H4 (cell line): ENCODE results near the gene DHRS7B. TPM values are rescaled to one million over a fixed set of nuclear protein-coding genes. Genes with fewer than 3 reads are reported as not detected.
"Not testable (repeated sequence)": the region's sequence is repeated elsewhere in the genome, so short reads cannot be mapped to it uniquely, and the experiment has no call there.

Source experiments
- DNase-seq: peaks from one replicate; pipeline ENCODE4 v3.0.0-alpha.2; 2015; ENCODE audit warnings: low spot score
- total RNA-seq: library from RNA; depleted of rRNA; stranded (reverse); fragments of >200 nt; shearing (Covaris generic); gene quantifications from 2 replicates; pipeline ENCODE4 v1.2.3, GENCODE V29; 2014

The DHRS7B gene
- total RNA-seq, 1 experiment from 2014 or later = 16.2 TPM

DNA sequence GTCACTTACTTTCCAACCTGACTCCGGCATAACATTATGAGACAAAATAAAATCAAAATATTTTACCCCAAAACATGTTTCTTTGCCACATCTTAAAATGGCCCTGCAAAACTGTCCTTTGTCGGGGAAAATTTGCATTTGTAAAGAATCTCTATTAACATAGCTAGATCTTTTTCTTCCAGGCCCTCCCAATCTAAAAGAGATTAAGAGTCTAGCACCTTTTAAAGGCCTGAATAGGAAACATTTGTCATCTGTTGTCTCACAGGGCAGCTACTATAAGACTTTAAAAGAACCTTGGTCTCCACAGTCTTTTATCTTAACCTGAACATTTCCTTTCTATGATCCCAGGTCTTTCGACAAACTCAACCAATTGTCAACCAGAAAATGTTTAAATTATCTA is 18.1 kb upstream of the DHRS7B start:
- DNase-seq = no peak

DNA sequence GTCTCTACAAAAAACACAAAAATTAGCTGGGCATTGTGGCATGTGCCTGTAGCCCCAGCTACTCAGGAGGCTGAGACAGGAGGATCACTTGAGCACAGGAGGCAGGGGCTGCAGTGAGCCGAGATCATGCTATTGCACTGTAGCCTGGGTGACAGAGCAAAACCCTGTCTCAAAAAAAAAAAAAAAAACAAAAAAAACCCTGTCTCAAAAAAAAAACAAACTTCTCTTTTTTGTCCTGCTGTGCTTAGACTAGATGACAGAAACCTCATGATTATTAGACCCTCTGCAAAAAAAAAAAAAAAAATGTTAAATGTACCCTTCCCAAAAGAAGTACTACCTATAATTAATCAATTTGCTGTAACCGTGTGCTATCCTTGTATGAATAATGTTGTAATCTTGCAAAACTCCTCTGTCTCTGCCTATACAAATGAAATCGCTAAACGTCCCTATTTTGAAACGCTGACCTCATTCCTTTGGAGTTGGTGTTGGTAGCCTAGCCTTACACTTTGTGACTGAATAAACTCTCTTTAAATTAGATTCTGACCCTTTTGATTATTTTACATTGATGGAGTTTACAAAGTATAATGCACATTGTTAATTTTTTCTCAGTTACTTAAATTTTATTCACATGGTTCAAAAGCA is 13.6 kb upstream of the DHRS7B start:
- no peak for DNase-seq

DNA sequence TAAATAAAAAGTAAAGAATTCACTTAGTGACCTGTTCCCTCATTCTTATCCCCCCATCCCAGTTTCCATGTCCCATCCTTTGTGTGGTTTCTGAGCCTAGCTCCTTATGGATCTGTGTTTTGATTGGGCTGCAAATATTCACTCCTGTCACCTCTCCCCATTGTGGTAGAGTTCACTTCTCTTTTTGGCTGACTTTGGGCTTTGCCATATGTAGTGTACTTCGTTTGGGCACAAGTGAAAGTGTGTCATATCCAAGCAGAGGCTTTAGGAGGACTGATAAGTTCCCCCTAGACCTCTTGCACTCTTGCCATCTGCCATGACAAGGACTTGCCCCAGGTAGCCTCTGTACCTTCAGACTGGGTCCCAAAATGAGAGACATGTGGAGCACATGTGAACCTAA is 13.0 kb upstream of the DHRS7B start:
- no peak for DNase-seq

DNA sequence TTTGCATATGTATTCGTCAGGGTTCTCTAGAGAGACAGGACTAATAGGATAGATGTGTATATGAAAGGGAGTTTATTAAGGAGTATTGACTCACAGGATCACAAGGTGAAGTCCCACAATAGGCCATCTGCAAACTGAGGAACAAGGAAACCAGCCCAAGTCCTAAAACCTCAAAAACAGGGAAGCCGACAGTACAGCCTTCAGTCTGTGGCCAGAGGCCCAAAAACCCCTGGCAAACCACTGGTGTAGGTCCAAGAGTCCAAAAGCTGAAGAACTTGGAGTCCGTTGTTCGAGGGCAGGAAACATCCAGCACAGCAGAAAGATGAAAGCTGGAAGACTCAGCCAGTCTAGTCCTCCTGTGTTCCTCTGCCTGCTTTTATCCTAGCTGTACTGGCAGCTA is 12.0 kb upstream of the DHRS7B start:
- DNase-seq = not testable (repeated sequence)

DNA sequence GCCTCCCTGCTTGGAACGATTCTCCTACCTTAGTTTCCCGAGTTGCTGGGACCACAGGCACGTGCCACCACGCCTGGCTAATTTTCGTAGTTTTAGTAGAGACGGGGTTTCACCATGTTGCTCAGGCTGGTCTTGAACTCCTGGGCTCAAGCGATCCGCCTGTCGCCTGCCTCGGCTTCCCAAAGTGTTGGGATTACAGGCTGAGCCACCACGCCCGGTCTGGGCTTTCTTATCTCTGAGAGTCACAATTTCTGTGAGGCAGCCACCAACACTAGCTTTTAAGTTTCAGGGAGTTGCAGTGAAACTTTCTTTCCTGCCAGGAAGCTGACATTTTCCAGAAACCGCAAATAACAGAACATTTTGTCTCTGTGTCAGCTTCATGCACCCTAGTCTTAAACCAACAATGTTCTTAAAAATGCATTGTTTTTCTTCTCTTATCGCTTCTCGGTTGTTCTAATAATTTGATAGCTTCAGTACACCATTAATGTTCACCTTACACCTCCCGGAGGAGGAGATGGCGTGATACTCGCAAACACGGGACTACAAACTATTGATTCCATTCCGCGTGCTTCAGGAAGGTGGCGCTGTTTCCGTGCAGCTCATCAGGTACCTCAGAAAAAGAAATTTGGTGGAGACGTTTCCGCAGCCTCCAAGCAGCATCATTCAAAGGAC is 7.4 kb upstream of the DHRS7B start:
- peak; percentile 72 for DNase-seq

DNA sequence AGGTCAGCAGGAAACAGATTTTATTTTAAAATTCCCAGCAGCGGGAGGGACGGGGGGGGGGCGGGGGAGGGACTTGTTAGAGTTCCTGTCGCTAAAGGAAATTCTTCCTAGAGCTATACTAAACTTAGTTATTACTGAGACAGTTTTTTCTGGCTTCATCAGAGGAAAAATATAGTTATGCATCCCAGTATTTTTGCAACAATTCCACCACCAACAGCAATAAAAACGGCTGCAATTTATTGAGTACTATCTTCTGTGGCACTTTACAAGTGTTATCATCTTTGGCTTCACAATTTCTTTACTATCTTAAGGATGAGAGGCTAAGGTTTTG is 6.9 kb upstream of the DHRS7B start:
- DNase-seq = no peak

DNA sequence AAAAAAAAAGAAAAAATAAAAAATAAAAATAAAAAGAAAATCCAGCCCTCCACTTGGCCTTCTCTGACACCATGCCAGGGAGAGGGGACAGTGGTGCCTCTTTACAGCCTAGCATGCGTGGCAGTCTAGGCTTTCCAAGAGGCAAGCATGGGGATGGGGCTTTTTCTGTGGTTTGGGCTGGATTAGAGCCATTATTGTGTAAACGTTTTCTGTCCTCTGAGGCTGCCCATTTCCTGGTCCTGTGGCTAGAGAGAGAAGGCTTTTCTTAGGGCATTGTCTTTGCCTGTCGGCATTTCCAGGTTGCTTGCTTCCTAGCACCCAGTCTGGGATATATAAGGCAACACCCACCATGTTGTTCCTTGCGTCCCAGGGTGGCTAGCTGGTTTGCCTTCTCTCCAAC is 2.7 kb upstream of the DHRS7B start:
- peak; percentile 31 for DNase-seq

DNA sequence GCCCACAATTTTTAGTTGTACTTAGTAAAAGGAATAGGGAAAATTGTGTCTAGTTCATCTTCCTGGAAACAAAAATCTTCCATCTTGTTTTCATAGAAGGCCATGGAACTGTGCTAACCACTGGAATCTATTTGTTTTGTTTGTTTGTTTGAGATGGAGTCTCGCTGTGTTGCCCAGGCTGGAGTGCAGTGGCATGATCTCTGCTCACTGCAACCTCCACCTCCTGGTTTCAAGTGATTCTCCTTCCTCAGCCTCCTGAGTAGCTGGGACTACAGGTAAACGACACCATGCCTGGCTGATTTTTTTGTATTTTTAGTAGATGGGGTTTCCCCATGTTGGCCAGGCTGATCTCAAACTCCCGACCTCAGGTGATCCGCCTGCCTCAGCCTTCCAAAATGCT is 2.2 kb upstream of the DHRS7B start:
- DNase-seq = not testable (repeated sequence)

DNA sequence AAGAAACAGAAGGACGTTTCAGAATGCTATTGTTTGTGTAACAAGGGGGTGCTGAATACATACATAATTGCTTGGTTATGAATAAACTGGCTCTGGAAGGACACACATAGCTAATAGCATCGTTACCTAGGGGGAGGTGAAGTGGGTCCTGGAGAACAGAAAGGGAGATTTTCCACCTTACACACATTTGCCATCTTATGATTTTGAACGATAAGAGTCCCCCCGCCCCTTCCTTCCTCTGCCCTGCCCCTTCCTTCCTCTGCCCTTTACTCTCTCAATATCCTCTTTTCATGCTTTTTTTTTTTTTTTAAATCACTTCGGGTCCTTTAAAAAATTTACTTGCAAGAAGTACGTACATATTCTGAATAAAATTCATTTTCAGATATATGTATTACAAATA is 902 bp upstream of the DHRS7B start:
- DNase-seq = no peak

DNA sequence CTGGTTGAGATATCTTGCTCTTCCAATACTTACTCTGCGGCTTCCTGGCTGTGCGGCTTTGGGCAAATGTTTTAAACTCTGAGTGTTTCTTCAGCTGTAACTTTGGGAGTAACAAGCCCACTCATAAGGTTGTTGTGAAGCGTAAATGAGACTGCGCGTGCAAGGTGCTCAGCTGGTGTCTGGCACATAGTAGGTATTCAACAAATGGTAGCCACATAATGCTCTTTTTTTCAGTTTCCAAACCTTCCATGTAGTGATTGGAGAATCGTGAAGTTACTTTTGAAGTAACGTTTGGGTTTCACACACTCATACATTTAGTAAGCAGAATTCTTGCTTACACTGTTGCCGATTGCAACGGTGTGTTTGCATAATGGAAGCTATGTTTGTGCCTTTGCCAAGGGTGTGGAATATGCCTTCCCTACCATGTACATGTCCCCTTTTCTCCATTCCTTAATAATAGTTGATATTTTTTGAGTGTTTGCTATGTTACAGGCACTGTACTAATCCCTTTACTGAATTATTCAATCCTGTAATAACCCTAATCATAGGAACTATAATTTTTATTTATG is 829 bp downstream of the DHRS7B start:
- DNase-seq = no peak

DNA sequence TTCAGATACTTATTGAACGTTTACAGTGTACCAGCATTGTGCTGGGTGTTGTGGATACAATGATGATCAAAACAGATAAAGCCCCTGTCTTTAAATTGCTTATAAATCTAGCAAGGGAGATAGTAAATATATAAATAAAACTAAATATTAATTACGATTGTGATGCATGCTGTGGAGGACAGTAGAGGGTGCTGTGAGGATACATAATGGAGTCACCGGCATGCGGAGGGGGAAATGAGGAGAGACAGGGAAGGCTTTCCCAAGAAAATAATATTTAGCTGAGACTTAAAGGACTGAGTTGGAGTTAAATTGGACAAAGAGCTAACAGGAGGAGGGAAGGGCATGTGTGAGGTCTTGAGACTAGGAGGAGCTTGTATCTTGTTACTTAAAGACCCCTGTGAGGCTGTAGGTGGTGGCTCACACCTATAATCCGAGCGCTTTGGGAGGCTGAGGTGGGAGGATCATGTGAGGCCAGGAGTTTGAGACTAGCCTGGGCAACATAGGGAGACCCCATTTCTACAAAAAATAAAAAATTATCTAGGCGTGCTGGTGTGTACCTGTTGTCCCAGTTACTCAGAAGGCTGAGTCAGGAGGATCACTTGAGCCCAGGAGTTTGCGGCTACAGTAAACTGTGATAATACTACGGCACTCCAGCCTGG is 2.4 kb downstream of the DHRS7B start:
- no peak for DNase-seq

DNA sequence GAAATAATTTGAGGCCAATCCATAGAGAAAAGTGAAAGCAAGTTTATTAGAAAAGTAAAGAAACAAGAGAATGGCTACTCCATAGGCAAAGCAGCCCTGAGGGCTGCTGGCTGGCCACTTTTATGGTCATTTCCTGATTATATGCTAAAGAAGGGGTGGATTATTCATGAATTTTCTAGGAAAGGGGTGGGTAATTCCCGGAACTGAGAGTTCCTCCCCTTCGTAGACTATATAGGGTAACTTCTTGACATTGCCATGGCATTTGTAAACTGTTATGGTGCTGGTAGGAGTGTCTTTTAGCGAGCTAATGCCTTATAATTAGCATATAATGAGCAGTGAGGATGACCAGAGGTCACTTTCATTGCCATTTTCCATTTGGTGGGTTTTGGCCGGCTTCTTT is 4.4 kb downstream of the DHRS7B start:
- DNase-seq = no peak

DNA sequence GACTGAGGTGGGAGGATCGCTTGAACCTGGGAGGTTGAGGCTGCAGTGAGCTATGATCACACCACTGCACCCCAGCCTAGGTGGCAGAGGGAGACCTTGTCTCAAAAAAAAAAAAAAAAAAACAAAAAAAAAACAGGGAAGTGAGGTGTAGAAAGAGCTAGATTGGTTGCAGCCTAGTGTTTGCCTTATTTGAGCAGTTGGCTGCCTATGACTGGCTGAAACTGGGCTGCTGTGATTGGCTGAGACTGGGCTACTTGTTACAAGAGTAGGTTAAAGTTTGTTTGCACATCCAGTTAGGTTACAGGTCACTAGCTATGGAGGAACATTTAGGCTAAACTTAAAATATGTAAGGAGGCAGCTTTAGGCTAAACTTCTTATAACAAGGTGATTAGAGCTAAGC is 5.7 kb downstream of the DHRS7B start:
- DNase-seq = no peak

DNA sequence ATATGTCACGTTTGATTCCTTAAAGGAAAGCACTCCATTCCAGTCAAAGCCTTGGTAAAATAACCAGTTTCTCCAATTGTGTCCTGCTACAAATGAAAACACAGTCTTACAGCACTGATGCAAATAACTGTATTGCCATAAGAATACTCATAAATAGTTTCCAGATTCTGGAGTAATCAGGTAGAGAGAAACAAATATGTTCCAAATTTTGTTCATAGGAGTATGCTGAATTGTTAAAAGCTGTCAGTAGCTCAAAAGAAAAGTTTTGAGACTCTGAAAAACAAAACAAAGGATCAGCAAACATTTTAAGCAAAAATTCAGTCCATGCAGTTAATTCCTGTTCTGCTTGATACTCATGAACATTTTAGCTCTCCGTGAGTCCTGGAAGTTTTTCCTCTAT is 7.8 kb downstream of the DHRS7B start:
- no peak for DNase-seq

DNA sequence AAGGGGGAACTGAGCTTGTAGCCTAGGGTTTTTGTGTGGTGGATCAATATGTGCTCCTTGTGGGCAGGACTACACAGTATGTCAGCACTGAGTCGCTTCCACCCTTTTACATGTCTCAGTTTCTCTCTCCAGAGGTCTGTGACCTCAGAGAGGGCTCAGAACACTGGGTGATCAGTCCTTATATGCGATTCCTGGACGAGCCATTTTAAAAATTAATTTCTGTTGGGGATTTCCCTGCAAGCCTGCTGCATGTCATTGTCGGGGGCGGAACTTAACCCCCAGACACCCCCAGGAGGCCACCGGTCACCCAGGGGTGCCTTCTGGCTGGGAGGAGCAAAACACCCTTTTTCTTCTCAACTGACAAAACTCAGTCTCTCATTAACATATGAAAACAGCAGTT is 14.1 kb downstream of the DHRS7B start:
- DNase-seq = no peak

DNA sequence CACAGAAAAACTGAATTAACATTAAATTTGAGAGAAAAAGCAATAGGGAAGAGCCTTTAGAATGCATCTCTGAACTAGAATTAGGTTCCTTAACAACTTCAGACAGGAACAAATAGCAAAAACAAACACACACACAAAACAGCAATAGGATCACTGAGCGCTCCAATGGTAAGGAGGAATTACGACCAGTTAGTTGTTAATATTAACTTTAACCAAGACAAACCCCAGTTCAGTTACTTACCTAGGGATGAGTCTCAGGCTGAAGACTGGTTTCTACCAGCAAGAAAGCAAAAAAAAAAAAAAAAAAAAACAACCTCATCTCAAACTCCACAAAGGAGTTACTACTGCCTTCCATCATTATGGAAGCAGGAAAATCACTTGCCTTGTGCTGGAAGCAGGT is 14.6 kb downstream of the DHRS7B start:
- no peak for DNase-seq

DNA sequence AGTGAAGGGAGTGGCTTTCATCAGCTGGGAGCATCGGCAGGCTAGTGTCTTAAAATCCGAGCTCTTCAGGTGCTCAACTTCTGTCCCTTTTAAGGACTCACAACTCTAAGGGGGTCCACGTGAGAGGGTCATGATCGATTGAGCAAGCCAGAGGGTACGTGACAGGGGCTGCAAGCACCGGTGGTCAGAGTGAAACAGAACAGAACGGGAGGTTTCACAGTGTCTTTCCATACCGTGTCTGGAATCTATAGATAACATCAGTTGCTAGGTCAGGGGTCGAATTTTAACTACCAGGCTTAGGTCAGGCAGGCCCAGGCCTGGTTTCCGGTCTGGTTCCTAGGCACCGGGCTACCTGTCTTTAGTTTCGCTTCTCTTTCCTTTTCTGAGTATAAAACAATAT is 15.3 kb downstream of the DHRS7B start:
- not testable (repeated sequence) for DNase-seq

DNA sequence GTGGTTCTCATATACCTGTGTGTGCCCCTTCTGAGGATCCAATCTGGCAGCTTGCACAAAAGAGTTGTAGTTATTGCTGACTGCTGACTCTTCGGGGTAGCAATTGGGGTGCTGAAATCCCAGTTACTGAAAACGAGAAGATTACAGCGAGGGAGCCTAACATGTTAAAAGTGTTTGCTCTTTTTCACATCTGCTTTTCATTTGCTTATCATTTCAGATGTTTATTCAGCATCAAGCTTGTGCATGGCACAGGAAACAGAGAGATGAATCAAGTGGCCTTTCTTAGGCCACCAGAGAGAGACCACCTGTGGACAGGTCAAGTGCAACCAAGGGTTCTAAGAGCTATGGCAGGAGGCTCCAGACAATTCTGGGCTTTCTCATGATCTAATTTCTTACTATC is 16.9 kb downstream of the DHRS7B start:
- DNase-seq = no peak

DNA sequence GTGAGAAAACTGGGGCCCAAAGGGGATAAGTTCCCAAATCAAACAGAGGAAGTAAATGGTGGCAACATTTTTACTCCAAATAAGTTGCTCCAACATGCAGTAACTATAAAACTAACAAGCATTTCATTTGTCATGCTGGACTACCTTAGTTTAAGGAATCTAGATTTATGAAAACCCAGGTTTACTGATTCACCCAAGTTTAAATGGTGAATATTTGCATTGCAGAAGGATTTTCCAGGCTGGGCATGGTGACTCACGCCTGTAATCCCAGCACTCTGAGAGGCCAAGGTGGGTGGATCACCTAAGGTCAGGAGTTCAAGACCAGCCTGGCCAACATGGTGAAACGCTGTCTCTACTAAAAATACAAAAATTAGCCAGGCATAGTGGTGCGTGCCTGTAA is 17.5 kb downstream of the DHRS7B start:
- DNase-seq = not testable (repeated sequence)

DNA sequence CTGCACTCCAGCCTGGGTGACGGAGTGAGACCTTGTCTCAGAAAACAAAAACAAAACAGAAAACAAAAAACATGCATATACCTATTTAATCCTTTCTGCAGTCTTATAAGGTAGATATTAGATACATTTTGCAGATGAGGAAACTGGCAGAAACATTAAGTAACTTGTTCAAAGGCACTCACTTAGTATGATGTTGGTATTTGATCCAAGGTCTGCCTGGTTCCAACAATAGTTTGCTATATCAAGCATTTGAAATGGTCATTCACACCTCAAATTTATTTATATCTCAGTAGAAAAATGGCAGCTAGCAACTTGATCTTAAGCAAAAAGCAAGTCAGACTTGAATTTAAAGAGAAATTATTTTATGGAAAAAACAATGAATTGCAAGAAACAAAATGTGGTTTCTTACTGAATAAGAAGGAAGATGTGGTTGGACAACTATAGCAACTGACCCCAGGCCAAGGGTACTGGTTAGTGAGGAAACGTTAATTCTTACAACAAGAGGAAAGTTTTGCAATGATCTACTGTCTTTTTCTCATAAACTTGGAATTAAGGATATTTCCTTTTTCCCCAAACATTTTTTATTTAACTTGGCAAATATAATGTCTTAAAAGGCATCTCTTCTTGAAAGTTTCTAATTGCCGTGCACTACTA is 19.7 kb downstream of the DHRS7B start:
- DNase-seq = no peak

DNA sequence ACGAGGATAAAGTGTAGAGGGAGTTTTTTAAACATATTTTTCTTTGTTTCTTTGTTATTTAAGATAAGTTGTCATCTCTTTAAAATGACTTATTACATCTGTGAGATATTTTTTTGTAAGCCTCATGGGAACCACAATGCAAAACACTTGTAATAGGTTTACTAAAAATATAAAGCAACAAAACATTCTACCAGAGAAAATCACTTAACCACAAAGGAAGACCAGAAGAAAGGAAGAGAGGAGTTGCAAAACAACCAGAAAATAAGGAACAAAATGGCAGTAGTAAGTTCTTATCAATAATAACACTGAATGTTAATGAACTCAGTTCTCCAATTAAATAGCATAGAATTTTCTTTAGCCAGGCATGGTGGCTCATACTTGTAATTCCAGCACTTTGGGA is 22.9 kb downstream of the DHRS7B start:
- DNase-seq = no peak

DNA sequence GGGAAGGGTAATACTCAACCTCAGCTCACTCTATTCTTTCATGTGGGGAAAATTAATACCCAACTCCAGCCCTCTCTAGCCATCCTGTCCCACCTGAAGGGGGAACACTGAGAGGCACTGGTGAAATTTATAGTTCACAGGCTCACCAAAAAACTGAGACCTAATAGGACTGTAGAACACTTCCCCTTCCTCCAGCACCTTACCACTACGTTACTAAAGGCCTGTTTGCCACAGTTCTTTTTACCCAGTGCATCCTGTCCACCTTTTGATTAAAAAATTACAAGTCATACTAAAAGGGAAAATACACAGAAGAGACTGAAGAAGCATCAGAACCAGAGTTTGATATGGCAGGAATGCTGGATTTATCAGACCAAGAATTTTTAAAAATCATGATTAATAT is 26.0 kb downstream of the DHRS7B start:
- DNase-seq = no peak
